ENCODE measurements around the gene TIMP4. TPM values are rescaled to one million over a fixed set of nuclear protein-coding genes. Genes with fewer than 3 reads are reported as not detected.

The TIMP4 gene
- 1 to 10 TPM in 10 of 12 donors, not detected in 2; 1.0 to 3.3 (median 1.8) TPM for polyA plus RNA-seq (ENCODE audit: insufficient read length in 12 of 12)
- long read RNA-seq, donor 1, partial matches to known transcripts: 0 of 2 reads
- long read RNA-seq, donor 1, other reads (novel, unspliced or antisense): 0 of 2 reads
- long read RNA-seq, donor 2, partial matches to known transcripts: 0 of 3 reads
- long read RNA-seq, donor 2, other reads (novel, unspliced or antisense): 0 of 3 reads
- long read RNA-seq, donor 3: 0 reads
- long read RNA-seq, donor 4: 0 reads
- long read RNA-seq, donor 5, partial matches to known transcripts: 0 of 1 reads
- long read RNA-seq, donor 5, other reads (novel, unspliced or antisense): 0 of 1 reads
- long read RNA-seq, donor 6, partial matches to known transcripts: 0 of 1 reads
- long read RNA-seq, donor 6, other reads (novel, unspliced or antisense): 0 of 1 reads
- long read RNA-seq, donor 7, partial matches to known transcripts: 0 of 3 reads
- long read RNA-seq, donor 7, other reads (novel, unspliced or antisense): 0 of 3 reads
- long read RNA-seq, donor 8: 0 reads
- long read RNA-seq, donor 9, partial matches to known transcripts: 0 of 2 reads
- long read RNA-seq, donor 9, other reads (novel, unspliced or antisense): 0 of 2 reads
- long read RNA-seq, donor 10, partial matches to known transcripts: 0 of 3 reads
- long read RNA-seq, donor 10, other reads (novel, unspliced or antisense): 0 of 3 reads
- long read RNA-seq, donor 11, partial matches to known transcripts: 0 of 2 reads
- long read RNA-seq, donor 11, other reads (novel, unspliced or antisense): 0 of 2 reads

DNA sequence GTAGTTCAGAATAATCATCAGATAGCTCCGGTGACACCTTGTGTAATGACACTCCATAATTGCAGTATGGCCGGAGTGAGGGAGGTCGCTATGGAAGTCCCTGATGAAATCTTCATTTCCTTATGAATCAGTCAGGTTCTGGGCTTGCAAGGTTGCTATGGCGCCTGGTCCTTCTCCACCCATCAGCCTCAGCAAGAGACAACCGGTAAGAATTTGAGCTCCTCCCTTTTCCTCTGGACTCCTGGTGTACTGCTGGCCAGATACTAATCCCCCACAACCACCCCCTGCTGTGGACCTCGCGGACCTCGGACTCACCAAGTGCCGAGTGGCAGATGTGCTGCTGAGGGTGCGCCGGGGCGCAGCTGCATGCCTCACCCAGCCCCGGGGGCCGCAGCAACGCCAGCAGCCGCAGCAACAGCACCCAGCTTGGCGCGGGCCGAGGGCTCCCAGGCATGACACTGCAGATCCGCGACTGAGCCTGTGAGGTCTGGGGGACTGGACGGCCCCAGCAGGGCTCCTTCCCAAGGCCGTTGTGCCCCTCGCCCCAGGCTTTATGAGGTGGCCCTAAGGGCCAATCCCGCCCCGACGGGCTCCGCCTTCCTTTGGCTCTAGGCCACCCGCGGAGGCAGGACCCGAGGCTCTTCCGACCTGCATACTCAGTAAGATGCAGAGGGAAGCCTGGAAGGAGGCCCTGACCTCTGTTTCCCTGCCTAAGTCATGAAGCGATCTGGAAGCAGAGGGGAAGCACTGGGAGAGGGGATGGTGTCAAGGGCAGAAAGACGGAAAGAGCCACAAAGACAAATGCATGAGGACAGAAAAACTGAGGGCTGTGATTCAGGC, at the start of gene TIMP4:
Gene TIMP4, minus strand, starts transcription at position 526 of the 840 bp plus-strand sequence. Its CDS starts 72 bp downstream, at position 454.
- DNase-seq: no peak

- DNase-seq: no peak
These were observed 46.5 kb upstream of the TIMP4 start for GRCh38 chr3:12205171-12205570.

DNA sequence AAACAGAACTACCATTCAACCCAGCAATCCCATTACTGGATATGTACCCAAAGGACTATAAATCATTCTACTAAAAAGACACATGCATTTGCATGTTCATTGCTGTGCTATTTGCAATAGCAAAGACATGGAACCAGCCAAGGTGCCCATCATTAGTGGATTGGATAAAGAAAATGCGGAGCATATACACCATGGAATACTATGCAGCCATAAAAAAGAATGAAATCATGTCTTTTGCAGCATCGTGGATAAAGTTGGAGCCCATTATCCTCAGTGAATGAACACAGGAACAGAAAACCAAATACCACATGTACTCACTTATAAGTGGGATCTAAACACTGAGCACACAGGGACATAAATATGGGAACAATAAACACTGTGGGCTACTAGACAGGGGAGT, 43.1 kb upstream of the TIMP4 start:
- DNase-seq: no peak

DNA sequence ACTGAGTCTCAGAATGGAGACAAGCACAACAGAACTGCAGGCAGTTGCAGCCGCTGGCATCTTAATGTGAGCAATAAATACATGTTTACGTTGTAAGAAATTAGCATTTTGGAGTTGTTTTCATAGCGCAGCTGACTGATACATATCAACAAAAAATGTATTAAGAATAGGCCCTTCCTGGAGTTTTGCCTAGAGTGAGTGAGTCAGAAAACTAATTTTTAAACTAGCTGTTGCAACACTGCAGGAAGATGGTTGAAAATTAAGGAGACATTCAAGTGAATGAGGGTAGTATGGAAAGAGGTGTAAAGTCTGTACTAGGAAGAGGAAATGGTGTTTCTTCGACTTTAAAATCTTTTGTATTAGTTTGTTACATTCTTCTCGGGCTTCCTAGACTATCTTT, 39.6 kb upstream of the TIMP4 start:
- no peak for DNase-seq

- no peak for DNase-seq
These were observed 38.8 kb upstream of the TIMP4 start for GRCh38 chr3:12197475-12197874.

- DNase-seq: no peak
These were observed 38.0 kb upstream of the TIMP4 start for GRCh38 chr3:12196684-12197083.

DNA sequence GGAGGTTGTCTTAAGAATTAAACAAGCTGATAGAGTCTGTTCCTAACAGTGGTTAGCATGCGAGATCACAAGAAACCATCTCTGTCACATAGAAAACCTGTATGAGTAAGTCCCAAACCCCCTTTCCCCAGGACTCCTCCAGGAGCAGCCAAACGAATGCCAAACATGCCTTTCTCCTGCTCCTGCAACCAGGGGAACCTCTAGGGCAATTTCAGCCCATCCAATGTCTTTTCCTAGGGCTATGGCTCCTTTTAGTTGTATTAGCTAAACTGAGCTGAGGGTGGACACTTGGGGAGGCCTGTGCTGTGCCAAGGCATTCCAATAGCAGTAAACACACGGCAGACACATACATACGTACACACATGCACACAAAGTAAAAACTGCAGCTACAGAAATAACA, 36.5 kb upstream of the TIMP4 start:
- no peak for DNase-seq

DNA sequence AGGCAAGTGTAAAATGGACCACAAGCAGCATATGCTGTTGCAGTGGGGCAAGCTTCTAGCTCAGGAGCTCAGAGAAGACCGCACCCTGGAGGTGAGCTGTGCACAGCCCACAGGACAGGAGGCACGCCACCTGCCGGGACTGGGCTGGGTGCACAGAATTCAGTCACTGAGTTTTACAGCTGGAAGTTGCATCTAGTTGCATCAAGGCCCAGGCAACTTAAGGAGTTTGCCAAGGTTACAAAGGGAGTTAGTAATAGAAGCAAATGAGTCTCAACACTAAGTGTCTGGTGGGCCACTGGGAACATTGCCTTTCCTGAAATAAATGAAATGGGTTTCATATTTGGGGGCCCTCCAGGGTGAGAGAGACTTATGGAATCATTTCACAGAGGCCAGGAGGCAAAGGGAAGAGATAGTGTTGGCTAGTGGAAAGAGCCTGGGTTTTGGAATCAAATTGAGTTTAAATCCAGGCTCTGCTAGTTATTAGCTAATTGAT, 36.0 kb upstream of the TIMP4 start:
- DNase-seq: no peak

GRCh38 chr3:12194209-12194608, 35.5 kb upstream of the TIMP4 start:
- DNase-seq: peak; percentile 7

DNA sequence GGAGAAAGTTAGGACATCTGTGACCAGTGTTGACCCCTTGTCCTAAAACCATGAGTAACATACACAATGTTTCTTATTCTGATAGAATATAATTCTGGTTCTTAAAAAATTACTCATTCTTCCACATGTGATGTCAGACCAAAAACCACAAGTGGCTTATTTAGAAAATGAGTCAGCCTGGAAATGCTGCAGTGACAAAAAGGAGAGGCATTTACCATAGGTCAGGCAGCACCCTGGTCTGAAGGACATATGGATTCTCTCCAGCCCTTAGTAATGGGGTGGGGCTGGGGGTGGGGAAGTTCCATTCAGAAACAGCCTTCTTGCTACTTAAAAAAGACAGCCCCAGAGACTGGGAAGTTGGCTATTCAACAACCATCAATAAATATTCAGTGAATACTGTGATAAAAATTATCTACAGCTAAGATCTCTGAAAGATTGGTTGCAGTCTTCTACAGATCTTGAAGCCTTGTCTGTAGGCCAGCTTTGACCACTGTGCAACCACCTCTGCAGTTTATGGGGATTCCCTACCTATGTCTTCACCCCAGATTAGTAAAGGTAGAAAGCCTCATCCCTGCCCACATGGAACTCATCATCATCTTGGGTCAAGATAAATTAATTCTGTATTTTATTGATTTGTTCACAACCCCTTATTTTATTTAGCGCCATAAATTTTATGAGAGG, 34.9 kb upstream of the TIMP4 start:
- DNase-seq: peak; percentile 15

DNA sequence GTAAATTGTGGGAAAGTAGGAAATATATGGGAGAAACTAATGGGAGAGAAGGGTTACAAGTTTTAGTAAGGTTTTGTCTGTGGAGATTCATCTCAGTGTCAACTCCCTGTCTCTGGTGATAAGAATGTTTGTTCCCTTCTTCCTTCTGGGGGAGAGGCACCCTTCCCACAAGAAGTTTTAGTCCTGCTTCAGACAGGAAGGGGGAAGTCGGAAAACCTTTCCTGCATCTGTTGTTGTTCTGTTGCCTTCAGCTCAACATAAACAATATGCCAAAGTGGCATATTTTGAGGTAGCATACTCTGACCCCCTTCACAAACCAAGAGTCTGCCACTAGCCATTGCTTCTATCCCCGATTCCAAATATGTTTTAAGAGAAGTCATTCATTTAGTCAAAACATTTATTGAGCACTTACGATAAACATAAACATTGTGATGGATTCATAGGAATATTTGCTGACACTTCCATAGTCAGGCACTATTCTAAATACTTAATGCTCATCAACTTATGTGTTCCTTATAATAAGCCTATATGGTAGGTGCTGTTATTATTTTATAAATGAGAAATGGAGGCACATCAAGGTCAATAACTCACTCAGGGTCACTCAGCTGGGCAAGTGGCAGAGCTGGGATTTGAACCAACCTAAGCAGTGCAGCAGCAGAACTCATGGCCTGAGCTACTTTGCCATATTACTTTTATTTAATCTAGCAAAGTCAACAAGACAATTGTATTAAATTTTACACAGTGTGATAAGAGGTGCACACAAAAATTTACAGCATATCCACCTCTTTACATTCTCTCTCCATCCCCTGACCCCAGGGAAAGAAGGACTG, 34.2 kb upstream of the TIMP4 start:
- DNase-seq: no peak

DNA sequence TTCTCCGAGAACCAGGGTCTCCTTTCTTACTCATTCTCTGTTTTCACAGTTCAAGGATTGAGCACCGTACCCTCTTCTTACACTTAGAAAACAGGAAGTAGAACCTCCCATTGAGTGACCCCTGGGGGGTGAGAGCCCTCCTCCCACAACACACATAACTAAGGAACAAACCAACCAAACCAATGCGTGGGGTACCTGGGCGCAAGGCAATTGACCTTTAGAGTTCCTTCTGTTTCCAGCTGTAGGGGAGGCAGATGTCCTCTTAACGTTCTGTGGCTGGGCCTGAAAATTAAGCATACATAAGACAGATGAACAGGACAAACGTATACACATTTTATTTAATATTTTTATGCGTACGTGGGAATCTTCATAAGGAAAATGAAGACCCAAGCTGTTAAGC, 33.5 kb upstream of the TIMP4 start:
- DNase-seq: no peak

DNA sequence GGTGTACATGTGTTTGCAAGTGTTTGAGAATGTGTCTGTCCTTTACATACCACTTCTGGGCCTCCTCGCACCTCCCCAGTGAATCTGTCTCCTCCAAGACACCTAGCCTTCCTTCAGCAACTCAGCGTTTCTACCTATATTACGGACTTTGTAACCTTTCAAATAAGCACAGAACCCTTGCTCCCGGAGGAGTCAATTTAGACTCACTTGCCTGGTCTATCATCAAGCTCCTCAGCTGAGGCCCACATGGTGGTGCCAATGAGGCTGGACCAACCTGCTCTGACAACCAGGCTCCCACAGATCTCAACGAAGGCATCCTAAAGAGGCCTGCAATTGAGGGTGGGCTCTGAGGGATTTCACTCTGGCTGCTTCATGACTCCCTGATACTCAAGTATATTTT, 32.8 kb upstream of the TIMP4 start:
- no peak for DNase-seq

- DNase-seq: no peak
These were observed 32.1 kb upstream of the TIMP4 start for GRCh38 chr3:12190832-12191231.

GRCh38 chr3:12190221-12190807, 31.6 kb upstream of the TIMP4 start:
- no peak for DNase-seq

GRCh38 chr3:12188681-12189287, 30.1 kb upstream of the TIMP4 start:
- no peak for DNase-seq

DNA sequence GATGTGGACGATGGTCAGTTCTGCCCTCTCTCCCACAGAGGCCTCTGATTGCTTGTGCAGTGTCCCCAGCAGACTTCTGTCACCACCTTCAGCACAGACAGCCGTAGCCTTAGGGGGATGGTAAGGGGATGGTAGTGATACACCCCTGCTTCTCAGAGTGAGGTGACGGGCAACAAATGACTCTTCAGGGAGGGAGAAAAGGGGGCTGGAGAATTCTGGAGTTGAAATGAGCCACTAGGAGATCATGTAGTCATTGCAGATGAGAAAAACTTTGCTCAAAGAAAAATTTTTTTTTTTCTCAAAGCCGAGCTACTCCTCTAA, 29.6 kb upstream of the TIMP4 start:
- no peak for DNase-seq

DNA sequence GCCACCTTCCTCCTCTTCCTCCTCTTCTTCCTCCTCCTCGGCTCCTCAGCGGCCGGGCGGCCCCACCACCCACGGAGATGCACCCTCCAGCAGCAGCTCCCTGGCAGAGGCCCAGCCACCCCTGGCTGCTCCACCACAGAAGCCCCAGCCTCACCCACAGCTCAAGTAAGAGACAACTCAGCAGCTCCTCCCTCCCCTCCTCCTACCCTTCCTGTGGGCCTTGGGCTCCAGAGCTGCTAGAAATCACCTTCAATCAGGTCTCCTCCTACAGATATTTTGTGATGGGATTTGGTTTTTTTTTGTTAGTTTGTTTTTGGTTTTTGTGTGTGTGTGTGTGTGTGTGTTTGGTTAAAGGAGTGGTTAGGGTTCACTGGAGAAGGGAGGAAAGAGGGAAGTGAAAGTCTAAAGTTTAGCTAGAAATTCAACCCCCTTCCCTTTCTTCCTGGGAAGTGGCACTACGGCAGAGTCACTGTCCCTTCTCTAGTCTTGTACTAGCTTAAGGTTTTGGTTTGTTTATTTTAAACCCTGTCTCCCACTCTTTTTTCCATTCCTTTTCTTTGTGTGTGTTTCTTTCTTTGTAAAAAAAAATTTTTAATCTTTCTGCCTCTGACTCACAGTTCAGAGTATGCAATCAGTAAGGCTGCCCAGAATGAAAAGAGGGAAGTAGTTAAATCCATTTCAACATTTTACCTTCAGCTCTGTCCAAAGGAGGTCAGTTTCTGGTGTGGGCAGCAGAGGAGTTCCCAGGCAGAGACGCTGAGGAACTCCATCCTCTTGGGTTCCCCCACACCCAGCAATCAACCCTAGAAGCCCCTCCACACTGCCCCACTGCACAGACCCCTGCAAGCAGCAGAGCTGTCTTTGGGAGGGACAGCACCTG, 29.0 kb upstream of the TIMP4 start:
- peak; percentile 10 for DNase-seq

Measured in muscle of arm (tissue), 14 donors.